Left lung (tissue), 10 donors: ENCODE data around the gene TMEM150C. TPM values are rescaled to one million over a fixed set of nuclear protein-coding genes. Genes with fewer than 3 reads are reported as not detected.

ENCODE experiments used
- ATAC-seq: fragments of 200-7000 bp; cut with Tn5 transposase; one replicate; pipeline ENCODE4 v1.9.1; 2020; ENCODE audit warnings: moderate library complexity
- DNase-seq, 4 donors: peaks; one replicate each; pipeline ENCODE4 v3.0.0-alpha.2; 2013 to 2020
- H3K27ac ChIP-seq, 2 donors: fragments of 200-600 bp; sonication (generic) in 1 of 2; one replicate each; pipeline versions ENCODE4 v1.5.0 to v1.8.0; 2020 to 2021
- H3K27me3 ChIP-seq, 2 donors: fragments of 200-600 bp; sonication (generic) in 1 of 2; one replicate each; pipeline versions ENCODE4 v1.5.0 to v1.8.0; 2020 to 2021
- H3K36me3 ChIP-seq, 2 donors: fragments of 200-600 bp; sonication (generic) in 1 of 2; one replicate each; pipeline versions ENCODE4 v1.5.0 to v1.8.0; 2020 to 2021
- H3K4me1 ChIP-seq, 2 donors: fragments of 200-600 bp; one replicate each; pipeline ENCODE4 v1.8.0; 2021
- H3K4me3 ChIP-seq, 2 donors: fragments of 200-600 bp; sonication (generic) in 1 of 2; one replicate each; pipeline versions ENCODE4 v1.5.0 to v1.8.0; 2020 to 2021; ENCODE audit warnings: mild to moderate bottlenecking in 1 of 2
- H3K9me3 ChIP-seq, 2 donors: fragments of 200-600 bp; sonication (generic) in 1 of 2; one replicate each; pipeline versions ENCODE4 v1.5.0 to v1.8.0; 2020 to 2021
- CTCF ChIP-seq, 2 donors: fragments of 200-600 bp; sonication (generic) in 1 of 2; IDR thresholded peaks; one replicate each; pipeline versions ENCODE4 v1.5.0 to v1.8.0; 2021; ENCODE audit warnings: antibody characterized with exemption in 2 of 2
- intact Hi-C, 2 donors: fragments of 100-400 bp; cut with DNase I; formaldehyde crosslinking; loops; one replicate each; pipeline versions ENCODE4 v1.11.2 to v1.14.2; 2022
- polyA plus RNA-seq, 6 donors: library from polyadenylated mRNA; unstranded; fragments of 120-200 nt; gene quantifications; one replicate each; pipeline ENCODE4 v1.2.1, GENCODE V29; 2013; ENCODE audit not compliant: insufficient read length in 6 of 6
- total RNA-seq, 2 donors: library from RNA; stranded (reverse); fragmentation: NEBNext Ultra II Directional; extraction: Animal tissue kit (Norgen Biotek cat#: 25700); gene quantifications; one replicate each; pipeline ENCODE4 v1.2.1, GENCODE V29; 2021
- donor health status: DM: no; HTN: yes; CAD: no.
- donor health status: DM: no; HTN: no; CAD: no.

The TMEM150C gene
- total and polyA plus RNA-seq, 8 donors, result 4.3 to 18.9 (median 16.0) TPM

GRCh38 chr4:82513382-82513781 is 48.4 kb downstream of the TMEM150C start:
- no peak overlapping the region for H3K27ac ChIP-seq
- H3K9me3 ChIP-seq, result no peaks in the 10 kb centered on the region
- H3K36me3 ChIP-seq, result no peaks in the 10 kb centered on the region
- H3K27me3 ChIP-seq, result no peaks in the 10 kb centered on the region
- no peak for TF ChIP-seq CTCF (IDR thresholded peaks at IDR 0.05)
- ATAC-seq (no peak), DNase-seq (no peak)
- no peaks in the 10 kb centered on the region for H3K4me1 ChIP-seq
- no peak overlapping the region for H3K4me3 ChIP-seq
- intact Hi-C loops, result no loop called here

GRCh38 chr4:82510216-82510615 is 51.6 kb downstream of the TMEM150C start:
- H3K27me3 ChIP-seq, result no peaks in the 10 kb centered on the region
- H3K27ac ChIP-seq, result no peak overlapping the region
- no peaks in the 10 kb centered on the region for H3K36me3 ChIP-seq
- no peaks in the 10 kb centered on the region for H3K4me1 ChIP-seq
- no peak overlapping the region for H3K4me3 ChIP-seq
- intact Hi-C loops, result no loop called here
- ATAC-seq, result no peak
- DNase-seq, result no peak
- TF ChIP-seq CTCF (IDR thresholded peaks at IDR 0.05), result no peak
- H3K9me3 ChIP-seq, result no peaks in the 10 kb centered on the region

GRCh38 chr4:82508806-82509428 is 52.9 kb downstream of the TMEM150C start:
- Histone ChIP-seq H3K4me3 (no peak overlapping the region), H3K27me3 (no peaks in the 10 kb centered on the region), H3K36me3 (no peaks in the 10 kb centered on the region), H3K4me1 (no peaks in the 10 kb centered on the region), H3K27ac (no peak overlapping the region), H3K9me3 (no peaks in the 10 kb centered on the region)
- no peak for TF ChIP-seq CTCF (IDR thresholded peaks at IDR 0.05)
- ATAC-seq (no peak), DNase-seq (no peak)
- intact Hi-C loops, result no loop called here

- no peak overlapping the region for H3K4me3 ChIP-seq
- no peak for DNase-seq
- H3K27ac ChIP-seq, result no peak overlapping the region
- H3K9me3 ChIP-seq, result no peaks in the 10 kb centered on the region
- intact Hi-C loops, result no loop called here
- no peaks in the 10 kb centered on the region for H3K27me3 ChIP-seq
- no peak for ATAC-seq
- no peaks in the 10 kb centered on the region for H3K36me3 ChIP-seq
- no peaks in the 10 kb centered on the region for H3K4me1 ChIP-seq
- no peak for TF ChIP-seq CTCF (IDR thresholded peaks at IDR 0.05)
These were observed 53.8 kb downstream of the TMEM150C start for GRCh38 chr4:82508011-82508410.

- no peaks in the 10 kb centered on the region for H3K9me3 ChIP-seq
- intact Hi-C loops, result no loop called here
- no peaks in the 10 kb centered on the region for H3K4me1 ChIP-seq
- DNase-seq (no peak), ATAC-seq (no peak)
- TF ChIP-seq CTCF (IDR thresholded peaks at IDR 0.05), result no peak
- no peaks in the 10 kb centered on the region for H3K27me3 ChIP-seq
- H3K27ac ChIP-seq, result no peak overlapping the region
- no peaks in the 10 kb centered on the region for H3K36me3 ChIP-seq
- H3K4me3 ChIP-seq, result no peak overlapping the region
These were observed 60.7 kb downstream of the TMEM150C start for GRCh38 chr4:82501154-82501442.
